WTC11 (cell line): ENCODE data around the gene C12orf50. TPM values are rescaled to one million over a fixed set of nuclear protein-coding genes. Genes with fewer than 3 reads are reported as not detected.

Source experiments
- ATAC-seq: fragments of 200-7000 bp; cut with Tn5 transposase; 2 replicates; pipeline ENCODE4 v1.10.0; 2021; ENCODE audit warnings: mild to moderate bottlenecking, moderate library complexity
- CTCF ChIA-PET: fragments of 300-600 bp; sonication (Branson Sonifier 250); formaldehyde crosslinking; loops from one replicate; lab custom pipeline; 2021; ENCODE audit warnings: antibody characterized with exemption; lab: Charles Lee
- POLR2A ChIA-PET: fragments of 350-600 bp; sonication (Branson Sonifier 250); formaldehyde crosslinking; loops from one replicate; lab custom pipeline; 2021; ENCODE audit warnings: antibody characterized with exemption; lab: Charles Lee
- DNase-seq: peaks from one replicate; pipeline ENCODE4 v3.0.0; 2021; ENCODE audit warnings: low spot score
- H3K27ac Mint-ChIP-seq: 2 replicates; pipeline ENCODE4 v1.8.0; 2021; ENCODE audit warnings: mixed read lengths
- H3K27me3 Mint-ChIP-seq: 2 replicates; pipeline ENCODE4 v1.8.0; 2021; ENCODE audit warnings: low read depth, mild to moderate bottlenecking, moderate library complexity, mixed read lengths
- H3K36me3 Mint-ChIP-seq: 2 replicates; pipeline ENCODE4 v1.8.0; 2021; ENCODE audit warnings: mixed read lengths
- H3K4me1 Mint-ChIP-seq: 2 replicates; pipeline ENCODE4 v1.8.0; 2022; ENCODE audit warnings: mixed read lengths
- H3K4me3 Mint-ChIP-seq: 2 replicates; pipeline ENCODE4 v1.8.0; 2021; ENCODE audit warnings: mild to moderate bottlenecking, moderate library complexity, mixed read lengths
- H3K9me3 Mint-ChIP-seq: 2 replicates; pipeline ENCODE4 v1.8.0; 2021; ENCODE audit warnings: mixed read lengths
- ELF4 ChIP-seq: sonication (generic); formaldehyde crosslinking; IDR thresholded peaks from 2 replicates; pipeline ENCODE4 v1.8.1; 2022; ENCODE audit warnings: low read depth, mild to moderate bottlenecking, moderate library complexity, missing genetic modification reagents
- GTF2I ChIP-seq: fragments of 250-450 bp; sonication (Bioruptor Pico); conservative IDR thresholded peaks from 2 replicates; pipeline ENCODE4 v1.4.0; 2021; ENCODE audit warnings: mild to moderate bottlenecking
- PRDM15 ChIP-seq: sonication (generic); formaldehyde crosslinking; IDR thresholded peaks from 2 replicates; pipeline ENCODE4 v1.8.0; 2022; ENCODE audit warnings: missing genetic modification reagents
- PRRX2 ChIP-seq: fragments of 250-450 bp; sonication (Bioruptor Pico); IDR thresholded peaks from 2 replicates; pipeline ENCODE4 v1.8.0; 2021; ENCODE audit warnings: mild to moderate bottlenecking
- SMAD4 ChIP-seq: sonication (generic); formaldehyde crosslinking; IDR thresholded peaks from 2 replicates; pipeline ENCODE4 v1.8.0; 2022; ENCODE audit warnings: mild to moderate bottlenecking, missing genetic modification reagents
- TEAD4 ChIP-seq: sonication (generic); formaldehyde crosslinking; IDR thresholded peaks from 2 replicates; pipeline ENCODE4 v1.8.0; 2022; ENCODE audit warnings: mild to moderate bottlenecking, missing genetic modification reagents
- ZNF121 ChIP-seq: sonication (generic); formaldehyde crosslinking; IDR thresholded peaks from 2 replicates; pipeline ENCODE4 v1.8.0; 2023; ENCODE audit warnings: missing genetic modification reagents
- ZNF263 ChIP-seq: sonication (generic); formaldehyde crosslinking; IDR thresholded peaks from 2 replicates; pipeline ENCODE4 v1.8.1; 2022; ENCODE audit warnings: low read depth, mild to moderate bottlenecking, moderate library complexity, missing genetic modification reagents
- ZNF317 ChIP-seq: sonication (generic); formaldehyde crosslinking; IDR thresholded peaks from 2 replicates; pipeline ENCODE4 v1.8.1; 2023; ENCODE audit warnings: low read depth, mild to moderate bottlenecking, moderate library complexity, missing genetic modification reagents, borderline replicate concordance
- total RNA-seq: library from RNA; stranded (reverse); gene quantifications from 3 replicates; pipeline ENCODE4 v1.2.3, GENCODE V29; 2021
- TF ChIP-seq, protein P1 (sequence below): sonication (generic); formaldehyde crosslinking; IDR thresholded peaks from 2 replicates; pipeline ENCODE4 v1.8.1; 2023; ENCODE audit warnings: mild to moderate bottlenecking, moderate library complexity, missing genetic modification reagents
- TF ChIP-seq, protein P2 (sequence below): sonication (generic); formaldehyde crosslinking; IDR thresholded peaks from 2 replicates; pipeline ENCODE4 v1.8.0; 2022; ENCODE audit warnings: mild to moderate bottlenecking, missing genetic modification reagents

C12orf50 gene
- total RNA-seq, 1 experiment from 2014 or later: not detected

DNA sequence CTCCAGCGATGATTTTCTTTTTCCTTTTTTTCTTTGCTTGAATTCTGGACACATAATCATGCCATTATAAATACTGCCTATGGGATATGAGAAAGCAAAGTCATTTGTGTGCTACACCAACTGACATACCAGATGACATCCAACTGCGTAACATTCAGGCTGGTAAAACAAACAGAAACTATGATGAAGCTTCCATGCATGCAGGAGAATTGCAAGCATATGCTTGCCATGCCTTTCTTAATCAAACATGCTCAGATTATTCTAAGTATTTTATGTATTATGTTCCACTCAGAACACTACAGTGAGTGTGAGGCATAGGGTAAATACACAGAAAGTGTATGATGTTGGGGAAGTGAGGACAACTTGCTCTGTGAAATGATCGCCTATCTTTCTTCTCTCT lies 97.4 kb downstream of the C12orf50 start (continued):
- TF ChIP-seq PRDM15 (CRISPR knock-in tag) (no peak), SMAD4 (CRISPR knock-in tag) (no peak), PRRX2 (CRISPR knock-in tag) (no peak), GTF2I (CRISPR knock-in tag) (no peak), ZNF121 (CRISPR knock-in tag) (no peak)
- TF ChIP-seq, protein P1, sequence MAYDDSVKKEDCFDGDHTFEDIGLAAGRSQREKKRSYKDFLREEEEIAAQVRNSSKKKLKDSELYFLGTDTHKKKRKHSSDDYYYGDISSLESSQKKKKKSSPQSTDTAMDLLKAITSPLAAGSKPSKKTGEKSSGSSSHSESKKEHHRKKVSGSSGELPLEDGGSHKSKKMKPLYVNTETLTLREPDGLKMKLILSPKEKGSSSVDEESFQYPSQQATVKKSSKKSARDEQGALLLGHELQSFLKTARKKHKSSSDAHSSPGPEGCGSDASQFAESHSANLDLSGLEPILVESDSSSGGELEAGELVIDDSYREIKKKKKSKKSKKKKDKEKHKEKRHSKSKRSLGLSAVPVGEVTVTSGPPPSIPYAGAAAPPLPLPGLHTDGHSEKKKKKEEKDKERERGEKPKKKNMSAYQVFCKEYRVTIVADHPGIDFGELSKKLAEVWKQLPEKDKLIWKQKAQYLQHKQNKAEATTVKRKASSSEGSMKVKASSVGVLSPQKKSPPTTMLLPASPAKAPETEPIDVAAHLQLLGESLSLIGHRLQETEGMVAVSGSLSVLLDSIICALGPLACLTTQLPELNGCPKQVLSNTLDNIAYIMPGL (CRISPR knock-in tag): no peak
- TF ChIP-seq, protein P2, sequence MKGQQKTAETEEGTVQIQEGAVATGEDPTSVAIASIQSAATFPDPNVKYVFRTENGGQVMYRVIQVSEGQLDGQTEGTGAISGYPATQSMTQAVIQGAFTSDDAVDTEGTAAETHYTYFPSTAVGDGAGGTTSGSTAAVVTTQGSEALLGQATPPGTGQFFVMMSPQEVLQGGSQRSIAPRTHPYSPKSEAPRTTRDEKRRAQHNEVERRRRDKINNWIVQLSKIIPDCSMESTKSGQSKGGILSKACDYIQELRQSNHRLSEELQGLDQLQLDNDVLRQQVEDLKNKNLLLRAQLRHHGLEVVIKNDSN (CRISPR knock-in tag): no peak
- TF ChIP-seq, all 79 proteins: peak for 0

DNA sequence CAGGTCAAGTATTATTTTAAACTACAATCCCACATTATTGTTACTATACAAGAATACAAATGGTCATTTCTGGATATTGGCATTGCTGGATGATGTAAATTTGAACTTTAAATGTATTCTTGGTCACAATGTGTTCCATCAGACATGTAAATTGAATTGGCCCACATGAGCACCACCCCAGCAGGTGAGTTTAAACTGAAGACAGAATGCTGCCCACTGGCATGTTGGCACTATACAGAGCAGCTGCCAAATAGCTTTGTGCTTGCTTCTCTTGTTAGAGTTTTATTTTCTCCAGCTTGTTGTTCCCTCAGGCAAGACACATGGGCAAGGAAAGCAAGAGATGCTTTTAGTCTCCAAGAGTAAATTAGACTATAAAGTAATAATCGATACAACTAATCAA lies 98.6 kb downstream of the C12orf50 start:
- no peaks in the 10 kb centered on the region for H3K4me1 Mint-ChIP-seq
- ATAC-seq (no peak), DNase-seq (no peak)
- POLR2A ChIA-PET: no interaction called here
- H3K36me3 Mint-ChIP-seq: no peaks in the 10 kb centered on the region
- CTCF ChIA-PET: no interaction called here
- peaks cover 11% of the 10 kb centered on the region for H3K9me3 Mint-ChIP-seq
- peaks cover 18% of the 10 kb centered on the region for H3K27me3 Mint-ChIP-seq
- no peak overlapping the region for H3K4me3 Mint-ChIP-seq
- H3K27ac Mint-ChIP-seq: no peak overlapping the region
- TF ChIP-seq ZNF317 (CRISPR knock-in tag) (no peak), TEAD4 (CRISPR knock-in tag) (no peak), ZNF263 (no peak), ELF4 (CRISPR knock-in tag) (no peak)

Other genes with a start within 250 kb of the C12orf50 start
- 9.6 to 12.3 TPM (median 10.7 TPM) in 3 replicates for gene CEP290, start 112.7 kb upstream of the C12orf50 start, total RNA-seq
- gene TMTC3, start 112.9 kb upstream of the C12orf50 start, total RNA-seq: 36.9 to 39.8 TPM (median 38.8 TPM) in 3 replicates